Transverse colon (tissue), 4 donors: ENCODE data around the gene ZFAND6. TPM values are rescaled to one million over a fixed set of nuclear protein-coding genes. Genes with fewer than 3 reads are reported as not detected.

Experiments
- DNase-seq: peaks from one replicate; pipeline ENCODE4 v3.0.0-alpha.2; 2019
- H3K27ac ChIP-seq, 4 donors: fragments of 200-600 bp; sonication (generic); 2 replicates each; pipeline ENCODE4 v1.5.1; 2016 to 2018; ENCODE audit warnings: inconsistent platforms in 4 of 4
- H3K27me3 ChIP-seq: fragments of 200-600 bp; sonication (generic); 2 replicates; pipeline ENCODE4 v1.5.1; 2017; ENCODE audit warnings: inconsistent platforms
- H3K36me3 ChIP-seq, 4 donors: fragments of 200-600 bp; sonication (generic); 2 replicates each; pipeline ENCODE4 v1.5.1; 2017 to 2019; ENCODE audit warnings: inconsistent platforms in 4 of 4
- H3K4me1 ChIP-seq, 4 donors: fragments of 200-600 bp; sonication (generic); 2 replicates each; pipeline ENCODE4 v1.5.1; 2017 to 2020; ENCODE audit warnings: inconsistent platforms in 4 of 4
- H3K4me3 ChIP-seq, 4 donors: fragments of 200-600 bp; sonication (generic); 1 replicate in 1 of 4; 2 replicates in 3 of 4; pipeline versions ENCODE4 v1.5.1 to v1.6.1; 2017 to 2019; ENCODE audit warnings: inconsistent platforms in 4 of 4
- H3K9me3 ChIP-seq, 2 donors: fragments of 200-600 bp; sonication (generic); 2 replicates each; pipeline ENCODE4 v1.5.1; 2017 to 2019; ENCODE audit warnings: inconsistent platforms in 2 of 2
- CTCF ChIP-seq, 5 experiments: fragments of 200-600 bp in 3 of 5; fragments of 450-650 bp in 2 of 5; sonication (generic) in 3 of 5; IDR thresholded peaks; 1 replicate in 2 of 5; 2 replicates in 3 of 5; pipeline ENCODE4 v1.5.1; 2016 to 2017; ENCODE audit warnings: antibody characterized with exemption in 5 of 5, inconsistent platforms in 3 of 5, mild to moderate bottlenecking in 2 of 5, moderate library complexity in 1 of 5
- EP300 ChIP-seq: sonication (generic); formaldehyde crosslinking; IDR thresholded peaks from one replicate; pipeline ENCODE4 v1.6.1; 2017; ENCODE audit warnings: antibody characterized with exemption, low read depth
- POLR2A ChIP-seq: fragments of 450-650 bp; IDR thresholded peaks from one replicate; pipeline ENCODE4 v1.6.1; 2016; ENCODE audit warnings: antibody characterized with exemption, mild to moderate bottlenecking, moderate library complexity
- POLR2AphosphoS5 ChIP-seq, 3 donors: sonication (generic); formaldehyde crosslinking; IDR thresholded peaks; one replicate each; pipeline ENCODE4 v1.6.1; 2016; ENCODE audit warnings: antibody characterized with exemption in 3 of 3
- WGBS, 2 donors: methylation state at CpG; one replicate each; pipeline ENCODE4 v1.1.5; 2018; ENCODE audit warnings: low coverage in 1 of 2; 5-methylcytosine and 5-hydroxymethylcytosine counted together
- in situ Hi-C, 4 donors: fragments of 200-750 bp; cut with MboI; loops; one replicate each; pipeline versions ENCODE4 v1.15.0 to v1.15.1; 2017; ENCODE audit warnings: low sequenced_read_pairs in 3 of 4, low pct_ligation_motif_present in 1 of 4, low pct_unique_long_range_greater_than_20kb in 1 of 4
- intact Hi-C: fragments of 100-400 bp; cut with DNase I; formaldehyde crosslinking; loops from one replicate; pipeline ENCODE4 v1.15.1; 2023; ENCODE audit warnings: low total_unique reads
- total RNA-seq, 4 donors: library from RNA; depleted of rRNA; stranded (reverse); fragments of >200 nt; gene quantifications; one replicate each; pipeline ENCODE4 v1.1.0, GENCODE V29; 2016

The ZFAND6 gene
- total RNA-seq, 4 donors from 2014 or later, result 86.7 to 195 (median 117) TPM

- Histone ChIP-seq H3K27me3 (no peaks in the 10 kb centered on the region), H3K9me3 (no peaks in the 10 kb centered on the region), H3K27ac (no peak overlapping the region), H3K36me3 (peaks cover 0 to 14% (median 4%) of the 10 kb centered on the region in 4 donors), H3K4me3 (no peak overlapping the region), H3K4me1 (no peaks in the 10 kb centered on the region)
- in situ Hi-C loops (no loop called here), intact Hi-C loops (no loop called here)
- no peak for DNase-seq
- TF ChIP-seq POLR2A (no peak), POLR2AphosphoS5 (IDR thresholded peaks at IDR 0.05) (no peak), CTCF (IDR thresholded peaks at IDR 0.05) (no peak), EP300 (no peak)
- WGBS, 2 donors, result 92 to 94% methylated on average over 3 of the region's 3 CpGs
Observed at GRCh38 chr15:80132382-80132781, 72.9 kb downstream of the ZFAND6 start.

- in situ Hi-C loops (no loop called here), intact Hi-C loops (no loop called here)
- TF ChIP-seq EP300 (no peak), POLR2AphosphoS5 (IDR thresholded peaks at IDR 0.05) (no peak), CTCF (IDR thresholded peaks at IDR 0.05) (no peak), POLR2A (no peak)
- no peaks in the 10 kb centered on the region for H3K4me1 ChIP-seq
- DNase-seq, result no peak
- no peaks in the 10 kb centered on the region for H3K27me3 ChIP-seq
- 88 to 89% methylated on average over 2 to 3 of the region's 3 CpGs for WGBS, 2 donors
- H3K36me3 ChIP-seq, result peaks cover 0 to 8% (median 0%) of the 10 kb centered on the region in 4 donors
- H3K4me3 ChIP-seq, result no peak overlapping the region
- no peak overlapping the region for H3K27ac ChIP-seq
- no peaks in the 10 kb centered on the region for H3K9me3 ChIP-seq
Observed at GRCh38 chr15:80136854-80137253, 77.4 kb downstream of the ZFAND6 start.

GRCh38 chr15:80138961-80139360 lies 79.5 kb downstream of the ZFAND6 start:
- H3K4me1 ChIP-seq, result no peaks in the 10 kb centered on the region
- intact Hi-C loops, result no loop called here
- in situ Hi-C loops, result no loop called here
- no peak for DNase-seq
- WGBS, 2 donors, result 91 to 92% methylated on average over 3 of the region's 3 CpGs
- no peak overlapping the region for H3K27ac ChIP-seq
- H3K27me3 ChIP-seq, result no peaks in the 10 kb centered on the region
- no peak for TF ChIP-seq EP300
- no peaks in the 10 kb centered on the region for H3K9me3 ChIP-seq
- no peaks in the 10 kb centered on the region for H3K36me3 ChIP-seq
- no peak overlapping the region for H3K4me3 ChIP-seq

- Histone ChIP-seq H3K27me3 (no peaks in the 10 kb centered on the region), H3K36me3 (no peaks in the 10 kb centered on the region), H3K9me3 (no peaks in the 10 kb centered on the region), H3K27ac (no peak overlapping the region), H3K4me3 (no peak overlapping the region), H3K4me1 (no peaks in the 10 kb centered on the region)
- in situ Hi-C loops (no loop called here), intact Hi-C loops (no loop called here)
- no peak for TF ChIP-seq CTCF (IDR thresholded peaks at IDR 0.05)
- TF ChIP-seq EP300, result no peak
- no peak for TF ChIP-seq POLR2AphosphoS5 (IDR thresholded peaks at IDR 0.05)
- TF ChIP-seq POLR2A, result no peak
- DNase-seq, result no peak
- WGBS, 2 donors, result 85 to 100% methylated on average over 1 to 4 of the region's 4 CpGs
Observed at GRCh38 chr15:80140909-80141308, 81.4 kb downstream of the ZFAND6 start.

GRCh38 chr15:80141916-80142598 lies 82.6 kb downstream of the ZFAND6 start:
- H3K9me3 ChIP-seq, result no peaks in the 10 kb centered on the region
- H3K4me3 ChIP-seq, result no peak overlapping the region
- no peak overlapping the region for H3K27ac ChIP-seq
- H3K4me1 ChIP-seq, result no peaks in the 10 kb centered on the region
- H3K27me3 ChIP-seq, result no peaks in the 10 kb centered on the region
- 82 to 84% methylated on average over 4 to 5 of the region's 5 CpGs for WGBS, 2 donors
- no peaks in the 10 kb centered on the region for H3K36me3 ChIP-seq
- intact Hi-C loops (no loop called here), in situ Hi-C loops (no loop called here)
- TF ChIP-seq POLR2AphosphoS5 (IDR thresholded peaks at IDR 0.05) (no peak), CTCF (IDR thresholded peaks at IDR 0.05) (no peak), EP300 (no peak), POLR2A (no peak)
- no peak for DNase-seq
